ENCODE data around the gene TM4SF1.
A peak's percentile ranks its signal among the peaks of the same experiment; 100 is the strongest.

TM4SF1 gene

DNA sequence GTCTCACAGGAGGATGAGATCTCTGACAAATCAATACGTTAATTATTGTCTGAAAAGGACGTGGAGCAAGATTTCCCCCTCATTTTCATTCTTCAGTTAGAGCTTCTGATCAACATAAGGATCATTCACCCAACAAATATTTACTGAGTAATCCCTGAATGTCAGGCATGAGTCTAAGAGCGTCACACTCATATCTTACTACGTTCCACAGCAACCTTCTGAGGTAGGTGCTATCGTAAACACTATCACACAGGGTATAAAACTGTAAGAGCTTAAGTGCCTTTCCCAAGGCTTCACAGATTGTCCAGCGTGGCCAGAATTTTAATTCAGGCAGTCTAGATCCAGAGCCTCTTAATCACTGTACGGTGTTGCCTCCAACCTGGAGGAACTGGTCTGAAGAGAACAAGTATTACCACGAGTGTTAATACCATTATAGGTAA, 10.6 kb upstream of the TM4SF1 start:
- Histone ChIP-seq H3K27ac (peak overlapping the region in 1 of 2 donors; percentile 90), H3K4me3 (no peak overlapping the region)
- DNase-seq (ENCODE audit: low spot score): no peak
- TF ChIP-seq, protein P1, sequence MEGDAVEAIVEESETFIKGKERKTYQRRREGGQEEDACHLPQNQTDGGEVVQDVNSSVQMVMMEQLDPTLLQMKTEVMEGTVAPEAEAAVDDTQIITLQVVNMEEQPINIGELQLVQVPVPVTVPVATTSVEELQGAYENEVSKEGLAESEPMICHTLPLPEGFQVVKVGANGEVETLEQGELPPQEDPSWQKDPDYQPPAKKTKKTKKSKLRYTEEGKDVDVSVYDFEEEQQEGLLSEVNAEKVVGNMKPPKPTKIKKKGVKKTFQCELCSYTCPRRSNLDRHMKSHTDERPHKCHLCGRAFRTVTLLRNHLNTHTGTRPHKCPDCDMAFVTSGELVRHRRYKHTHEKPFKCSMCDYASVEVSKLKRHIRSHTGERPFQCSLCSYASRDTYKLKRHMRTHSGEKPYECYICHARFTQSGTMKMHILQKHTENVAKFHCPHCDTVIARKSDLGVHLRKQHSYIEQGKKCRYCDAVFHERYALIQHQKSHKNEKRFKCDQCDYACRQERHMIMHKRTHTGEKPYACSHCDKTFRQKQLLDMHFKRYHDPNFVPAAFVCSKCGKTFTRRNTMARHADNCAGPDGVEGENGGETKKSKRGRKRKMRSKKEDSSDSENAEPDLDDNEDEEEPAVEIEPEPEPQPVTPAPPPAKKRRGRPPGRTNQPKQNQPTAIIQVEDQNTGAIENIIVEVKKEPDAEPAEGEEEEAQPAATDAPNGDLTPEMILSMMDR (IDR thresholded peaks at IDR 0.05): no peak

DNA sequence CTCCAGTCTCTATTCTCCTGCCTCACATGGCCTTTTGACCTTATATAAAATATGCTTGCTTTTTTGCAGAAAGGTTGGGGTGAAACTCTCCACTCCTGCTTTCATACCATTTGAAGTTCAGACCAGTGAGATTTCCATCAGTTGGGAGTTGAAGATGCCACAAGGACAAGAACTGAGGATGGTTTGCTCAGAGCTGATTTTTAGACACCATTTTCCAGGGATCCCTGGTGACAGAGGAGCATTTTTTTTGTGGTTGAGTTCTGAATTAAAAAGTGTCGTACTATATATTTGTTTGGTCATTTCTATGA, 8.8 kb upstream of the TM4SF1 start:
- no peak for DNase-seq (ENCODE audit: low spot score)
- TF ChIP-seq, protein P1 (IDR thresholded peaks at IDR 0.05): no peak
- H3K27ac ChIP-seq: peak overlapping the region; percentile 15 to 90
- H3K4me3 ChIP-seq: no peak overlapping the region

DNA sequence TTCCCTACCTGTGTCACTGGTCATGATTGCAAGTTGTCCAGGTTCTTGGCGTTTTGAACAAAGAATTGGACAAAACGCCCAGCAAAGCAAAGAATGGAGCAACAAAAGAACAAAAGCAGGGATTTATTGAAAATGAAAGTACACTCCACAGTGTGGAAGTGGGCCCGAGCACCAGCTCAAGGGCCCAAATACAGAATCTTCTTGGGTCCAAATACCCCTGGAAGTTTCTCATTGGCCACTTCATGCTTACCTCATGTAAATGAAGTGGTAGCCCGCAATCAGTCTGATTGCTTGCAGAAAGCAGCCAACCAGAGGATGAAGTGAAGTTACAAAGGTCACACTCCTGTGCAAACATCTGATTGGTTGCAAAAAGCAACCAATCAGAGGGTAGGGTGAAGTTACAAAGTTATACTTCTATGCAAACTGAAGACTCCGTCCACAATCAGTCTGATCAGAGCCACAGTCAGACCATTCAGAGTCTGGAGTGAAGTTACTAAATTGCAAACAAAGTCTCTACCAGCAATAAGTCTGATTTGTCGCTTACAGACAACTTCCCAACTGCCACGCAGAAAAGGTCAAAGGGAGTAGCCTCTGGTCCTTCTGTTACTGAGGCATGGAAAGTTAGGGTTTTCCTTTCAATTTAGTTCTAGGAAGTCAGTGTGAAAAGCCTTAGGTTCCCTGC, 8.3 kb upstream of the TM4SF1 start:
- TF ChIP-seq, protein P1 (IDR thresholded peaks at IDR 0.05): no peak
- Histone ChIP-seq H3K27ac (peak overlapping the region; percentile 15 to 90), H3K4me3 (no peak overlapping the region)
- no peak for DNase-seq (ENCODE audit: low spot score)

DNA sequence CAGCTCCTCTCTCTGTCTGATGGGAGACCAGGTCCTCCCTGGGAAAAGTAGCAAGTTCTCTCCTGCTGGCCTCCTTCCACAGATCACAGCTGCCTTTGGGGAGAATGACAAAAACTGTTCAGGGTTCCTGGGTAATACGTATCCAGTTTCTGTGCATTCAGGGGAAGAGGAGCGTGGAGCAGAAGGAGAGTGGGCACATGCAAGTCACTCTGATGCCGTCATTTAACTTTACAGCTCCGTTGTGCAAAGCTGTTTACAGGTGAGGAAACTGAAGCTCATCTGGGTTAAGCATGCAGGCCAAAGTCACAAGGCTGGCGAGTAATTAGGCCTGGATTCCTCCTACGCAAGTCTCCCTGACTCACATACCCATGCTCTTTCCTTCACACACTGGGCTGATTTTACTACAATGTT, 7.5 kb upstream of the TM4SF1 start:
- DNase-seq (ENCODE audit: low spot score): no peak
- TF ChIP-seq, protein P1 (IDR thresholded peaks at IDR 0.05): no peak
- no peak overlapping the region for H3K4me3 ChIP-seq
- peak overlapping the region in 1 of 2 donors; percentile 90 for H3K27ac ChIP-seq

DNA sequence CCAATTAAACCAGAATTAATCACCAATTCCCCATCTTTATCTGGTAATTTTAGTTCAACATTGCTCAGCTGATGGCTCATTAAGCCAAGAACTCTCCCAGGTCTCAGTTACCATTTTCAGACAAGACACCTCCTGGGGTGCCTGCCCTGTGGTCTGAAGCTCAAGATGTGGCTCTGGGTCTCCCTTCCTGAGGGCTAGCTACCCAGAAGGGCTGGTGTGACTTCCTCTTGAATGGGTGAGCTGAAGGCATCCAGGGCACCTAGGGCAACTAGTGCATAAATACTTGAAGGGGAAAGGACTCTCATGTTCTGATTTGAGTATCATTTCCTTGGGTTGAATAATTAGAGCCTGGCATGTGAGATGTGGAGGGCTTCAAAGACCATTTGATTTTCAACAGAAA, 6.7 kb upstream of the TM4SF1 start:
- Histone ChIP-seq H3K27ac (peak overlapping the region in 1 of 2 donors; percentile 1), H3K4me3 (no peak overlapping the region)
- TF ChIP-seq, protein P1 (IDR thresholded peaks at IDR 0.05): no peak
- DNase-seq (ENCODE audit: low spot score): no peak

DNA sequence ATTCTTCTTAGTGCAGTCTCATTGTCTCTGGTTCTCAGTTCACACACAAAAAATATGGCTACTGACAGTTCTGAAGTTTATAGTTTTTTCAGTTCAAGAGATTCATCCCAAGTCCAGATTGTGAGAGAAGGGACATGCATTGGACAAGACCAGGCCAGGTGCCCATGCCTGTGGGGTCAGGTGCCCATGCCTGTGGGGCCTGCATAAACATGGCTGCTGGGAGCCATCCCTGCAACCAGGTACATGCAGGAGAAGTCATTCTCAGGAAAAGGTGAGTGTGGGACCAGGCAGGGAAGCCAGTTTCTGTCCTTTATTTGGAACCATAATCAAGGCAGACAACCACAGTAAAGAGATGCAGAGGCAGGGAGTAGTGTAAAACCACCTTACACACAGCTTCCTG, 6.3 kb upstream of the TM4SF1 start:
- TF ChIP-seq, protein P1 (IDR thresholded peaks at IDR 0.05): no peak
- peak overlapping the region in 1 of 2 donors; percentile 1 for H3K27ac ChIP-seq
- no peak overlapping the region for H3K4me3 ChIP-seq
- no peak for DNase-seq (ENCODE audit: low spot score)

GRCh38 chr3:149382518-149382917, 5.1 kb upstream of the TM4SF1 start:
- peak overlapping the region; percentile 51 to 80 for H3K27ac ChIP-seq
- no peak for DNase-seq (ENCODE audit: low spot score)
- no peak overlapping the region for H3K4me3 ChIP-seq
- TF ChIP-seq, protein P1 (IDR thresholded peaks at IDR 0.05): no peak
